BJ (cell line): ENCODE data around the gene FOLR3. TPM values are rescaled to one million over a fixed set of nuclear protein-coding genes. Genes with fewer than 3 reads are reported as not detected.

Source experiments
- CTCF ChIA-PET: fragments of 350-600 bp; formaldehyde crosslinking; extraction: SDS; loops from one replicate; lab custom pipeline; 2021; ENCODE audit warnings: antibody characterized with exemption, inconsistent platforms; lab: Yijun Ruan, JAX
- POLR2A ChIA-PET: fragments of 300-600 bp; sonication (Branson Sonifier 250); formaldehyde crosslinking; extraction: SDS; loops from one replicate; lab custom pipeline; 2021; ENCODE audit warnings: antibody characterized with exemption; lab: Charles Lee
- DNase-seq: peaks from one replicate; pipeline ENCODE4 v3.0.0-alpha.2; 2011; ENCODE audit warnings: low read depth
- H3K27me3 ChIP-seq: 2 replicates; pipeline ENCODE4 v1.6.0; 2011; ENCODE audit warnings: low read length; ENCODE audit not compliant: control insufficient read depth, insufficient read depth
- H3K36me3 ChIP-seq: 2 replicates; pipeline ENCODE4 v1.5.1; 2011; ENCODE audit warnings: low read length; ENCODE audit not compliant: control insufficient read depth, insufficient read depth
- H3K4me3 ChIP-seq: 2 replicates; pipeline ENCODE4 v1.5.1; 2011; ENCODE audit warnings: low read depth, mild to moderate bottlenecking, control low read depth, low read length
- polyA plus RNA-seq: library from polyadenylated mRNA; depleted of rRNA; stranded (reverse); fragments of >200 nt; gene quantifications from 2 replicates; pipeline ENCODE4 v1.2.3, GENCODE V29; 2011; rRNA removed
- TF ChIP-seq, protein P1 (sequence below): IDR thresholded peaks from 2 replicates; pipeline ENCODE4 v1.5.1; 2011; ENCODE audit warnings: low read depth, mild to moderate bottlenecking, control low read depth, inconsistent platforms, low read length, moderate library complexity; ENCODE audit not compliant: insufficient read depth

The FOLR3 gene
- polyA plus RNA-seq, 1 experiment: 0.85 TPM

DNA sequence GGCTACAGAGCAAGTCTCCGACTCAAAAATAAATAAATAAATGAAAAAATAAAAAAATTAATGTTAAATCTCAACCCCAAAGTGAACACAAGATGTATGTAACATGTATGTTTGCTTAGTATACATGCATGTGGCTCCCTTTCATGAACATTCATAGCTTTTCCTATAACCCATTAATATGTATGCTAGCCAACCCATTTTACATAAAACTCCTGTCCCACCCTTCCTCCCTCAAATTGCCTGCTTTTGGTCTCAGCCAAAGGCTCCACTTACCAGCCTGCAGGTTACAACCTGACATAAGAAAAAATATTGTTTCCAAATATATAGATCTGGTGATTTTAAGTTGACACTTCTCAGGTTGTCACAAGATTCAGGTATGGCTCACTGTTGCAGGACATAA, 52.7 kb downstream of the FOLR3 start:
- H3K27me3 ChIP-seq: no peaks in the 10 kb centered on the region
- ChIA-PET CTCF (interaction anchor here (1.5 to 1.7 kb wide), 2 partner anchors 163 to 243 kb away, joined by 6 read pairs; no protein-coding TSS in a partner anchor), POLR2A (no interaction called here)
- no peak overlapping the region for H3K4me3 ChIP-seq
- TF ChIP-seq, protein P1, sequence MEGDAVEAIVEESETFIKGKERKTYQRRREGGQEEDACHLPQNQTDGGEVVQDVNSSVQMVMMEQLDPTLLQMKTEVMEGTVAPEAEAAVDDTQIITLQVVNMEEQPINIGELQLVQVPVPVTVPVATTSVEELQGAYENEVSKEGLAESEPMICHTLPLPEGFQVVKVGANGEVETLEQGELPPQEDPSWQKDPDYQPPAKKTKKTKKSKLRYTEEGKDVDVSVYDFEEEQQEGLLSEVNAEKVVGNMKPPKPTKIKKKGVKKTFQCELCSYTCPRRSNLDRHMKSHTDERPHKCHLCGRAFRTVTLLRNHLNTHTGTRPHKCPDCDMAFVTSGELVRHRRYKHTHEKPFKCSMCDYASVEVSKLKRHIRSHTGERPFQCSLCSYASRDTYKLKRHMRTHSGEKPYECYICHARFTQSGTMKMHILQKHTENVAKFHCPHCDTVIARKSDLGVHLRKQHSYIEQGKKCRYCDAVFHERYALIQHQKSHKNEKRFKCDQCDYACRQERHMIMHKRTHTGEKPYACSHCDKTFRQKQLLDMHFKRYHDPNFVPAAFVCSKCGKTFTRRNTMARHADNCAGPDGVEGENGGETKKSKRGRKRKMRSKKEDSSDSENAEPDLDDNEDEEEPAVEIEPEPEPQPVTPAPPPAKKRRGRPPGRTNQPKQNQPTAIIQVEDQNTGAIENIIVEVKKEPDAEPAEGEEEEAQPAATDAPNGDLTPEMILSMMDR: no peak
- DNase-seq: no peak
- H3K36me3 ChIP-seq: no peaks in the 10 kb centered on the region

Other genes starting within 250 kb of the FOLR3 start
- gene XNDC1N, start 207.1 kb upstream of the FOLR3 start, polyA plus RNA-seq: 3.3 and 4.5 TPM in 2 replicates
- 77.3 and 80.5 TPM in 2 replicates for gene RNF121, start 206.7 kb upstream of the FOLR3 start, polyA plus RNA-seq
- 2.5 and 3.2 TPM in 2 replicates for gene IL18BP, start 136.8 kb upstream of the FOLR3 start, polyA plus RNA-seq
- gene NUMA1, start 55.2 kb upstream of the FOLR3 start, polyA plus RNA-seq: 87.1 and 120 TPM in 2 replicates
- gene LRRC51, start 54.9 kb upstream of the FOLR3 start, polyA plus RNA-seq: 9.8 TPM in 2 replicates
- gene LAMTOR1, start 32.4 kb upstream of the FOLR3 start, polyA plus RNA-seq: 105 and 145 TPM in 2 replicates
- not detected in 2 replicates for gene TOMT, start 29.8 kb upstream of the FOLR3 start, polyA plus RNA-seq
- gene ANAPC15, start 23.0 kb upstream of the FOLR3 start, polyA plus RNA-seq: 51.5 and 54.3 TPM in 2 replicates
- 0.83 and 1.2 TPM in 2 replicates for gene FOLR1, start 56.4 kb downstream of the FOLR3 start, polyA plus RNA-seq
- not detected in 2 replicates for gene FOLR2, start 81.1 kb downstream of the FOLR3 start, polyA plus RNA-seq
- 114 and 164 TPM in 2 replicates for gene INPPL1, start 89.0 kb downstream of the FOLR3 start, polyA plus RNA-seq
- not detected in 2 replicates for gene PHOX2A, start 108.5 kb downstream of the FOLR3 start, polyA plus RNA-seq